ENCODE measurements around the gene PTPN14. TPM values are rescaled to one million over a fixed set of nuclear protein-coding genes. Genes with fewer than 3 reads are reported as not detected.

PTPN14 gene
- total RNA-seq, 1 donor: 104 TPM

DNA sequence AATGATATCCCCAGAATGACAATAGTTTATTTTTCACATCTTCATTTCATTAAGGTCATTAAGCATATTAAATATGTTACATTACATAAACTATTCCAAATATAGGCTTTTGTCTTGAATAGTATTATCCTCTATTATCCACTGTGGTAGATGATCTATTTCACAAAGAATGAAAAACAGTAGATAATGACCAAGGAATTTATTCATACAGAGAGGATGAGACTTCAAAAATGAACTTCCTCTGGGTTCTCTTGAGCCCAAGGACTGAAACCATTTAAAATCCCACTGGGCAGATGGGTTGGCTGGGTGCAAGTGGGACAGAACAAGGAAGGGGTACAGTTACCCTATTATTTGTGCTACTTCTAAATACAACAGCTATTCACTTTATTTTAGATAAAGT, 33.0 kb downstream of the PTPN14 start:
- no peak for TF ChIP-seq CTCF (IDR thresholded peaks at IDR 0.05; ENCODE audit: insufficient read depth, low read depth, low read length)
- H3K4me3 ChIP-seq (ENCODE audit: low read depth, low read length): no peak overlapping the region
- no peak for DNase-seq (ENCODE audit: low read depth)

- no peak overlapping the region for H3K4me3 ChIP-seq (ENCODE audit: low read depth, low read length)
- DNase-seq (ENCODE audit: low read depth): no peak
- no peak for TF ChIP-seq CTCF (IDR thresholded peaks at IDR 0.05; ENCODE audit: insufficient read depth, low read depth, low read length)
Measured at GRCh38 chr1:214516434-214517326, 34.7 kb downstream of the PTPN14 start.

DNA sequence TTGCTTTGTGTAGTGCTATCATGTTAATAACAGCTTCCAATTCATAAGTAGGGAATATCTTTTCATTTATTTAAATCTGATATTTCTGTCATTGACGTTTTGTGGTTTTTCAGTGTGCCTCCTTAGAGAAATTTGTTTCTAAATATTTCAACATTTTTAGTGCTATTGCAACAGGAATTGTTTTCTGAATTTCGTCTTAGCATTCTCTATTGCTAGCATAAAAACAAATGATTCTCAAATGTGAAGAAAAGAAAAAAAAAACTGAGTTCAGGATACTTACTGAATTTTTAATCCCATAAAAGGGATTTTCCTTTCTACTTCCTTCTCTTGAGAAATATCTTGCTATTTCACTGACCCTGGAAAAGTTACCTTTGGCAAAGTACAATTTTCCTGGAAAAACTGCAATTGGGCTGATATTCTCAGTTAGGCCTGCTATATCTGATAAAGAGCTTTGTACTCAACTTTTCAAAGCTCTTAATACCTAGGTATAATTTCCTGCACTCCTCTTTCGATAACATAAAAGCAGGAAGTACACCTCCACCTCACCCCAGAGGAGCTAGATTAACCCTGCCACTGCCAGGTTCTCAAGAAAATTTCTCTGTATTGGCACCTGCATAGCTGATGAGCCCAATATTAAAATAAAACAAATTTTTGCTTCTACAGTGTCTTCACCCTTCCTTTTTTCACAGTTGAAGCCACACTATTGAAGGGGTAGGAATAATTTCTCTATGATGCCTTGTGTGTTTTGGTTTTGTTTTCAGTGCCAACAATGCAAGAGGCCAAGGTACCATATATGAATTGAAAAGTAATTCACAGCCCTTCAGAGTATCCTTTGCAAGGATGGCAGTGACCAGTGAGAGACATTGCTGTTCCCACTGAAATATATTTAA, 35.6 kb downstream of the PTPN14 start:
- TF ChIP-seq CTCF (IDR thresholded peaks at IDR 0.05; ENCODE audit: insufficient read depth, low read depth, low read length): no peak
- DNase-seq (ENCODE audit: low read depth): peak; percentile 45
- no peak overlapping the region for H3K4me3 ChIP-seq (ENCODE audit: low read depth, low read length)

DNA sequence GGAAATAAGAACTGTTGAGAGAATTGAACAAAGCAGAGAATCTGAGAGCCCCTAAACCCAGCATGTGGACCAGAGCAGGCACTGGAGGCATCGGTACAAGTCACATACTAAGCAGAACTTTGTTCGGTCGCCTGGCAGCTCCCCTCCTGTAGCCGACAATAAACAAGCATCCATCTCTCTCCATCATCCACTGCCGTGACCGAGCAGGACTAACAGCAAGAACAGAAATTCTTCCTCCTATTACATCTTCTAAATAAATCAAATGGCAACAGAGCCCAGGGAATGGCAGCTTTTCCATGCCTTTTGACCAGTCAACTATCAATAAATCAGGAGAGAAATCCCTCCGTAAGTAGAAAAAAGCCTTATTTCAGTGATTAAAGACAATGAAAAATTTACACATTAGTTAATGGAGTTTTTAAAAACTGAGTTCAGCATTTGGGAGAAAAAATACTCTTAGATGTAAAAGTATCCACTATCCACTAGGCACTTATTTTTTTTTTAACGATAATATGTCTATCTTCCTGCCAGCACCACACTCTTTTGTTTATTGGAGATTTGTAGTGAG, 36.5 kb downstream of the PTPN14 start:
- no peak for DNase-seq (ENCODE audit: low read depth)
- no peak for TF ChIP-seq CTCF (IDR thresholded peaks at IDR 0.05; ENCODE audit: insufficient read depth, low read depth, low read length)
- H3K4me3 ChIP-seq (ENCODE audit: low read depth, low read length): no peak overlapping the region

- no peak overlapping the region for H3K4me3 ChIP-seq (ENCODE audit: low read depth, low read length)
- no peak for TF ChIP-seq CTCF (IDR thresholded peaks at IDR 0.05; ENCODE audit: insufficient read depth, low read depth, low read length)
- peak; percentile 46 for DNase-seq (ENCODE audit: low read depth)
Measured at GRCh38 chr1:214514032-214514818, 37.2 kb downstream of the PTPN14 start.

DNA sequence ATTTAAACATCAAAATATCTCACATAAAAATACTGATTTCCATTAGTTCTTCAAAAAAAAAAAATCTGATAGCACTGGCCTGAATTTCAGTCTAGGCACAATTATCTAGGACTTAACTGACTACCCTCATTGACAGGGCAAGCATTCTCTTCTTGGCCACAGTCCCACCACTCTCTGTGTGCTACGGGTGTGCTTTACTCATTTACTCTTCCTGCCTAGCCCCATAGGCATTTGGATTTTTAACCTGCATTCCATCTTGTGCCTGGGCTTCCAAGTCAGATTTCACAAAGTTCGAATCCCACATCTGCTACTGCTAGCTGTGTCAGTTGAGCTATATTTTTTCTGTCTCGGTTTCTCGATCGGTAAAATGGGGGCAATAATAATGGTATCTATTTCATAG, 38.0 kb downstream of the PTPN14 start:
- DNase-seq (ENCODE audit: low read depth): no peak
- TF ChIP-seq CTCF (IDR thresholded peaks at IDR 0.05; ENCODE audit: insufficient read depth, low read depth, low read length): no peak
- no peak overlapping the region for H3K4me3 ChIP-seq (ENCODE audit: low read depth, low read length)
